Erythroblast (primary cell): Measurements from ENCODE around the gene SEPTIN11.

Source experiments
- GATA1 ChIP-seq: IDR thresholded peaks from 2 replicates; pipeline ENCODE4 v1.6.1; 2011; ENCODE audit warnings: low read depth, mild to moderate bottlenecking, control low read depth, low read length, moderate library complexity
- POLR2A ChIP-seq: IDR thresholded peaks from 2 replicates; pipeline ENCODE4 v1.6.1; 2011; ENCODE audit warnings: mild to moderate bottlenecking, low read length

- no peak for TF ChIP-seq POLR2A
- no peak for TF ChIP-seq GATA1
Measured at GRCh38 chr4:76987685-76988084, 38.1 kb downstream of the SEPTIN11 start.
